Muscle of arm (tissue), 12 donors: ENCODE measurements around the gene BBC3. TPM values are rescaled to one million over a fixed set of nuclear protein-coding genes. Genes with fewer than 3 reads are reported as not detected.

Experiments used
- DNase-seq: peaks from one replicate; pipeline ENCODE4 v3.0.0-alpha.2; 2013
- polyA plus RNA-seq, 12 donors: library from polyadenylated mRNA; unstranded; fragments of 120-200 nt; gene quantifications; one replicate each; pipeline ENCODE4 v1.2.1, GENCODE V29; 2013; ENCODE audit not compliant: insufficient read length in 12 of 12

The BBC3 gene
- polyA plus RNA-seq, 12 donors: 0.98 to 9.5 (median 1.8) TPM; not detected in 1

DNA sequence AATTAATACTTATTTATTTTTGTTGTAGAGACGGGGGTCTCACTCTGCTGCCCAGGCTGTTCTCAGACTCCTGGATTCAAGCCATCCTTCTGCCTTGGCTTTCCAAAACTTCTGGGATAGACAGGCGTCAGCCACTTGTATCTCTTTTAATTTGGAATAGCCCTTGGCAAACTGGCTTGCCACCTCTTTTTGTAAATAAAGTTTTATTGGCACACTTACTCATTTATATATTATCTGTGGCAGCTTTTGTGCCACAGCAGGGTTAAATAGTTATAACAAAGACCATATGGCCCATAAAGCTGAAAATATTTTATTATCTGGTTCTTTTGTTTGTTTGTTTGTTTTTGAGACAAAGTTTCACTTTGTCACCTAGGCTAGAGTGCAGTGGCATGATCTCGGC is 30.5 kb downstream of the BBC3 start:
- DNase-seq: no peak

DNA sequence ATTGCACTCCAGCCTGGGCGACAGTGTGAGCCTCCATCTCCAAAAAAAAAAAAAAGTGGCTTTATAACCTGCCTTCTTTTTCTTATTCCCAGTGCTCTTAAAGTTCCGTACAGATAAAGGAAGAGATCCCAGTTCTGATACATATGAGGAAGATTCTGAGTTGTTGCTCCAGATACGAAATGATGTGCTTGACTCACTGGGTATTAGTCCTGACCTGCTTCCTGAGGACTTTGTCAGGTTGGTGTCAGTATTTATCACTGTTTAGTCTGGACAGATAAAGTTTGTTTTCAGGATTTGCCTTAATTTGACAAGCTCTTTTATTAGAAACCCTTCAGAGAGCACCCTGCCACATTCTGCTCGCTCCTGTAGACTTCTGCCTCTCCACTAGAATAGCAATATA is 33.9 kb downstream of the BBC3 start:
- DNase-seq: no peak

DNA sequence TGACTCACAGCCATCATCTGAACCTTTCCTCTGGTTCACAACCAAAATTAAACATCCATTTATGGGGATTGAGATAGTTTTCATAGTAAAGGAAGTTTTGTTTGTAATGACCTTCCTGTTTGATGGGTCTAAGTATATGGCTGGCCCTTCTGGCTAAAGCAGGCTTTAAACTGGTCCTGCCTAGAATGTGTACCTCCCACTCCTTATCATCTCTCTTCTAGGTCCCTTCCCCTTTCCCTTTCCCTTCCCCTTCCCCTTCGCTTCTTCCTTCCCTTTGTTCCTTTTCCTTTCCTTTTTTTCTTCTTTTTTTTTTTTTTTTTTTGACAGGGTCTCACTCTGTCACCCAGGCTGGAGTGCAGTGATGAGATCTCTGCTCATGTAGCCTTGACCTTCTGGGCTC is 35.6 kb downstream of the BBC3 start:
- DNase-seq: no peak

DNA sequence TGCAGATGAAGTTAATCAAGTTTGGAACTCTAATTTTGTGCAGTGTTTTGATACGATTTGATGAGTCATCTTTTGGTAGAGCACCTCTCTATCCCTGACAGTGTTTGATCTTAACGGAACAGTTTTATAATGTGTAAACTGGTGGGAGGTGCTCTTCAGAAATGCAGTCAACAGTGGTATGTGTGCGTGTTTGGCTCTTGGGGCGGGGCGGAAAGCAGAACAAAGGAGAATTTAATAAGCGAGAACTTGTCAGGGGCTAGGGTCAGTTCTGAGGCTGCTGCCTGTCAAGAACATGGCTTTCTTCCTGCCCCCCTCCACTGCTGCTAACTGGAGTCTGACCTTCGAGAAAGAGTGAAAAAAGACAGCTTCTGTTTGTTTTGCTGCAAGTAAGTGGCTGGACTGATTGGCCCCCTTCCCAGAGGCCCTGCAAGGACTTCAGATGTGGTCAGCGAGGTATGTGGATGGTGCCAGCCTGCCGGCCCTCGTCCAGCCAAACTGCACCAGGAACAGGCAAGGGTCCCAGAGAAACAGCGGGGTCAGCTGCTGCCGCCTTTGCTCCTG is 40.8 kb downstream of the BBC3 start:
- no peak for DNase-seq

DNA sequence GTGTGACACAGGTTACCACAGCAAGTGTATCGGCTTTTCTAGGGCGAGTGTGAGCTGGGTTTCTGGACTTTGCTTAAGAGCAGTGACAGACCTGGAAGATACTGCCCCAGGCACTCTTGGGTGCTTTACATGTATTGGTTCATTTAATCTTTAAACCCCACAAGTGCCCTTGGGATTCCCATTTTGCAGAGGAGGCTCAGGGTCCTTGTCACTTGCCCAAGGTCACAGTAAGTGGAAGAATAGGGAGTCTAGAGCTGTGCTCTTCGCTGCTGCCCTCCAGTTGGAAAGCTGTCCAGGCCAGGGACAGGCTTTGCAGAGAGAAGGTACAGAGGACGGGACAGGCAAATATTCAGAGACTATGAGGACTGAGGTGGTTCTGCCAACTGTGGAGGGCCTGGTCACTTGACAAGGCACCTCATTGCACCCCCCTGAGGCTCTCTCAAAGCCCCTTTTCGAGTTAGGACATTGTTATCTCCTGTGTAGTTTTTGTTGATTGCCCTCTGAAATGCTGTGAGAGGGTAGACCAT is 42.4 kb downstream of the BBC3 start:
- DNase-seq: no peak

DNA sequence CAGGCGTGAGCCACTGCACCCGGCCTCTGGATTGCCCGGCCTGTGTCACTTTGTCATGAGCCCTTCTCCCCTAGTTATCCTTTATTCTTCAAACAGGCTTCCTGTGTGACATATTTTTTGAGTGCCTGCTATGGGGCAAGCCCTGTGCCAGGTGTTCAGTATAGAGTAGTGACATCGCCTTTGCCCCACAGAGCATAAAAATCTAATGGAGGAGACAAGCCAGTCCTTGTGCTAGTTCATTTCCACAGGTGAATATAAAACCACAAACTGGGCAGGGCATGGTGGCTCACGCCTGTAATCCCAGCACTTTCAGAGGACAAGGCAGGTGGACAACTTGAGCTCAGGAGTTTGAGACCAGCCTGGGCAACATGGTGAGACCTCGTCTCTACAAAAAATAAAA is 43.2 kb downstream of the BBC3 start:
- DNase-seq: no peak

DNA sequence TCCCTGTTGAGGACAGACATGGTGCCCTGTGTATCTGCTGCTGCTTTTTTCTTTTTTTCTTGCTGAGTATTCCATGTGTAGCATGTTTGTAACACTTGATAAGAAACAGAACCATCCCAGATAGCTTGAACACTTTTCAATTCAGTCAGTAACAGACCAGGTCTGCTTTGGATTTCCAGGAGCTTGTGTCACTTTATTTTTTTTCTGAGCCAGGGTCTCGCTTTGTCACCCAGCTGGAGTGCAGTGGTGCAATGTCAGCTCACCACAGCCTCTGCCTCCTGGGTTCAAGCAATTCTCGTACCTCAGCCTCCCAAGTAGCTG is 43.7 kb downstream of the BBC3 start:
- DNase-seq: no peak

DNA sequence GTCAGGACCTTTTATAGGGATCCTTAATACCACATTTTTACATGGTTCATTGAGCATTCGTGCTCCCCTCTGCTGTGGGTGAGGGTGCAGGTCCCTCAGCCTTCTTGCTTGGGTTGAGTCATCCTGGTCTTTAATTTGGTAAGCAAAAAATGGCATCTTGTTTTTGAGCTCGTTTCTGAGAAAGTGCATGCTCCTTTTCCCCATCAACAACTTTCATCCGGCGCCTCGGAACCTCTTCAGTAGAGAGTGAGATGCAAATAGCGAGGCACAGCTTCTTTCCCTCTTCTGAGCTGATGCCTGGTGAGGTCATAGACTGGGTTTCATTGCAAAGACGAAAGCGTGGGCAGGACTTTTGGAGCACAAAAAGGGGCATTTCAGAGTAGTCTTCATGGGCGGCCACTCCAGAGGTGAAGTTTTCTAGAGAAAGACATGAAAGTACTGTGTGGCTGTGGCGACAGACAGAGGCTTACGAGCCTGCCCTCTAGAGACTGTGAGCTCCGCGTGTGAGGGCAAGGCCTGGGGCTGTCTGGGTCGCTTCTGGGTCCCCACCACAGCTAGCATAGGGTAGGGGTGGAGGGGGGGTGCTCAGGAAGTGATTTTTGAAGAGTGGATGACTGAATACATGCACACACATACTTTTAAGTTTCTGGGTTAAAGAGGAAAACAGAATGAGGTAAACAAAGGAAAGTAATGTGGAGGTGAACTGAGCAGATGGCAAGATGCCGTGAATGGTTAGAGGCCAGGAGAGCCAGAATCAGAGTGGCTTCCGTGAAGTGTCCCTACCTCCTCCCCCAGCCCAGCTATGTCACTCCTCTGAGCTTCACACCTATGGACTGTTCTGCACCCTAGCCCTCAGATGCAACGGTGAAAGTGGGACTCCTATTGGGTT is 44.3 kb downstream of the BBC3 start:
- no peak for DNase-seq

DNA sequence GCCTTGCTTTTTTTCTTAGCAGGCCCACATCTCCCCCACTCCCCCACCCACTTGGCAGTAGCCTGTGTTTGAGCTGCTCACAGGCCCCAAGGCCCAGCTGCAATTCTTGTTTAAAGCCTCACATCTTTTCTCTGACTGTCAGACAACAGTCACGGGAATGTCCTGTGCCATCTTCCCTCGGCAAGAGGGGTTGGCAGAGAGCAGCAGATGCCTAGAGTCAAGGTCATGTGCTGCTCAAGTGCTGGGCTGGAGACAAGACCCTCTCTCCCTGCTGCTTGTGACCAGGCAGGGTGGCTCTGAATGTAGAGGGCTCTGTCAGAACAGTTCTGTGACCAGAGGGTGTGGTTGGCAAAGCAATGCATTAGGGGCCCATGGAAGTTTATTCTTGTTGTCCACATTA is 47.4 kb downstream of the BBC3 start:
- DNase-seq: no peak

DNA sequence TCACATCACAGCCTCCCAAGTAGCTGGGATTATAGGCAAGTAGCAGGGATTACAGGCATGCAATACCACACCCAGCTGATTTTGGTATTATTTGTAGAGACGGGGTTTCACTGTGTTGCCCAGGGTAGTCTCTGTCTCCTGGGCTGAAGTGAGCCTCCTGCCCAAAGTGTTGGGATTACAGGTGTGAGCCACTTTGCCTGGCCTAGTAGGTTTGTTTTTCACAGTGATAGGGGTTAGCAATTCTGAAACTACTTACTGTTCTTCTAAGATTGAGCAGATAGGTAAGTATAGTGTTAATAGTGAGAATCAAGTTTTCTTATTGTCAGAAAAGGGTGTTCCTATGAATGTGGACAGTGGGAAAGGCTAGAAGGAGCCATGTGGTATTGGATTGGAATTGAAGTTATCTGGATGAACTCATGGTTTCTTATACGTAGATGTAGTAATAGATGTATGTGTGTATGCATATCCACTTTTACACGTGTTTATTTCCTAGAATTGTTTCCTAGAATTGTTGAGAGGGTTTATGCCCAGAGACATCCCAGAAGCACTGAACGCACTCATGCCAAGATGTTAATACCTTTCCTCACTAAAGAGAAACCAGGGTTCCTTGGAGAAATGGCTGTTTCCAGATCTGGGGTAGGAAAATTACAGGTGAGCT is 51.2 kb downstream of the BBC3 start:
- DNase-seq: no peak

DNA sequence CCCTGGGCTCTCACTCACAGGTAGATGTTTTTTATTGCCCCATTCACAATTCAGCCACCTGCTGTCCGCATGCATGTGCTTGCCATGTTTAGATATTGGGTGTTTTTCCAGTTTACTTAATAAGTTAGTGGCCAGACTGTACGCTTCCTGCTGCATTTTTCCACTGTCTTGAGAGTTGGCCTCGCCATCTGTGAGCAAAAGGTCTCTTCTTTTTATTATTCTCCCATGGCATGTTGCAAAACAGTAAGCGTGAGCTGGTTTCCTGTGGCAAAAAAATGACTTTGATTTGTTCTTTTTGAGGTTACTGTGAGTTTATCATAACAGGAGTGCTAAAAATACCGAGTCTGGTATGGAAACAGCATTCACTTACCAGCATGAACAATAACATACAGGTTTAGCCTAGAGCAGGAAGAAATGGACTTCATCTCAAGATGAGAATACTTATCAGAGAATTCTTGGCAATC is 54.3 kb downstream of the BBC3 start:
- DNase-seq: no peak

DNA sequence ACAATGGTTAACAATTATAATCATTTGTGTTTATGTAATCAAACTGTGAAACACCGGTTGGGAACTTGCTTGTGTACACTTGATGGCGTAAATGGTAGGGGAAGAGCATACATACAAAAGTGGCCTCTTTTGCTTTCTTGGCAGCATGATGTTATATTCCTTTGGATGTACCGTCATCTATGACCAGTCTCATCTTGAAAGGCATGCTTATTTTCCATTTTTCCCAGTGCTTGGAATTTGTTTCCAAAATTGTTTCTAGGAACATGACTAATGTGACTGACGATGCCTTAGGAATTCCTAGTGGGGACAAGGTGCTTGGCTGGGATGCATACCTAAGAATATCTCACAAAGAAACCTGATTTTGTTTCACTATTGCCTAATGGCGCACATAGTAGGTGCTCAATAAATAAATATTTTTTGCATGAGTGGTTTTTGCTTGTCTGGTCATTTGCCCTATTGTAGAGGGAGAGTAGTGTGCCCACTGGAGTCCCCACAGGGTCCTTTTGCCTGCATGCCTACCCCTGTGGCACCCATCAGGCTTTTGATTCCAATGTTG is 54.9 kb downstream of the BBC3 start:
- no peak for DNase-seq

DNA sequence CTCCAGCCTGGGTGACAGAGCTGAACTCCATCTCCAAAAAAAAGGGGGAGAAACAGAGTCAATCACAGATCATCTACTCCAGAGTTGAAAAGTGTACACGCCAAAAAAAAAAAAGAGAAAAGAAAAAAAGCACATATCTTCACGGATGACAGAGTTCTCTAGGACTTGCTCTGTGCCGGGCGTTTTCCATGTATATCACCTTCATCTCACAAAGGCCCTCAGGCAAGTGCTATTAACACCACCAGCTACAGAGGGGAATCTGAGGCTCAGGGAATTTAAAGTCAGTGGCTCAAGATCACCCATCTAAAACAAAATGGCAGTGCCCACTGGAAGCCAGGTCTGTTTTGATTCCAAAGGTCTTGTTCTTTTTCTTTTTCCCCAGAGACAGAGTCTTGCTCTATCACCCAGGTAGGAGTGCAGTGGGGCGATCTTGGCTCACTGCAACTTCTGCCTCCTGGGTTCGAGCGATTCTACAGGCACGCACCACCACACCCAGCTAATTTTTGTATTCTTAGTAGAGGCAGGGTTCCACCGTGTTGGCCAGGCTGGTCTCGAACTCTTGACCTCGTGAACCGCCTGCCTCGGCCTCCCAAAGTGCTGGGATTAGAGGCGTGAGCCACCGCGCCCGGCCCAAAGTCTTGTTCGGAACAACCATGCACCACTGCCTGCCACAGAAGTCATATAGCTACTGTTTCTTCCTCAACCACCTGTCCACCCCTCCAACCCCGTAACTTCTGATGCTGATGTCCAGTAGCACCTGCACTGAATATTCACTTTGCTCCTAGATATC is 58.1 kb downstream of the BBC3 start:
- DNase-seq: no peak

Other genes with a start within 250 kb of the BBC3 start
- 1 to 10 TPM in 10 of 12 donors, not detected in 2; 1.1 to 2.5 (median 1.9) TPM for gene NPAS1, start 211.4 kb downstream of the BBC3 start, polyA plus RNA-seq
- 10 to 100 TPM in 1 of 12 donors, 1 to 10 TPM in 10, not detected in 1; 3.4 to 20.4 (median 5.4) TPM for gene TMEM160, start 182.6 kb downstream of the BBC3 start, polyA plus RNA-seq
- 10 to 100 TPM in 11 of 12 donors, not detected in 1; 17.7 to 41.1 (median 24.8) TPM for gene ZC3H4, start 117.4 kb downstream of the BBC3 start, polyA plus RNA-seq
- gene SAE1, start 100.4 kb downstream of the BBC3 start, polyA plus RNA-seq: 10 to 100 TPM in 11 of 12 donors, not detected in 1; 53.5 to 94.9 (median 76.7) TPM
- gene CCDC9, start 25.3 kb upstream of the BBC3 start, polyA plus RNA-seq: 10 to 100 TPM in 11 of 12 donors, not detected in 1; 15.4 to 29.5 (median 19.2) TPM
- gene INAFM1, start 43.7 kb upstream of the BBC3 start, polyA plus RNA-seq: 10 to 100 TPM in 2 of 12 donors, 1 to 10 TPM in 9, not detected in 1; 6.4 to 12.8 (median 8.0) TPM
- 1 to 10 TPM in 10 of 12 donors, not detected in 2; 1.3 to 4.3 (median 2.0) TPM for gene C5AR1, start 78.7 kb upstream of the BBC3 start, polyA plus RNA-seq
- 1 to 10 TPM in 1 of 12 donors, under 1 TPM in 9, not detected in 2; 0.27 to 1.0 (median 0.41) TPM for gene C5AR2, start 101.0 kb upstream of the BBC3 start, polyA plus RNA-seq
- 10 to 100 TPM in 4 of 12 donors, 1 to 10 TPM in 7, not detected in 1; 6.9 to 15.5 (median 9.6) TPM for gene DHX34, start 118.1 kb upstream of the BBC3 start, polyA plus RNA-seq
- 10 to 100 TPM in 2 of 12 donors, 1 to 10 TPM in 8, not detected in 2; 5.1 to 17.8 (median 7.8) TPM for gene MEIS3, start 188.3 kb upstream of the BBC3 start, polyA plus RNA-seq
- gene SLC8A2, start 240.7 kb upstream of the BBC3 start, polyA plus RNA-seq: under 1 TPM in 10 of 12 donors, not detected in 2; 0.11 to 0.51 (median 0.37) TPM